Subcutaneous abdominal adipose tissue (tissue), 5 donors: ENCODE data around the gene KDM2A.
"Not testable (repeated sequence)": the region's sequence is repeated elsewhere in the genome, so short reads cannot be mapped to it uniquely, and the experiment has no call there.

Experiments used
- H3K27ac ChIP-seq: one replicate; pipeline ENCODE4 v1.7.0; 2013; ENCODE audit warnings: low read depth, mild to moderate bottlenecking, inconsistent platforms, low read length, moderate library complexity
- H3K27me3 ChIP-seq, 5 donors: one replicate each; pipeline ENCODE4 v1.7.0; 2013; ENCODE audit warnings: low read length in 5 of 5, inconsistent platforms in 1 of 5; ENCODE audit not compliant: control insufficient read depth in 5 of 5, insufficient read depth in 4 of 5
- H3K36me3 ChIP-seq, 5 donors: one replicate each; pipeline ENCODE4 v1.7.0; 2013; ENCODE audit warnings: low read length in 5 of 5; ENCODE audit not compliant: control insufficient read depth in 5 of 5, insufficient read depth in 5 of 5
- H3K4me1 ChIP-seq, 5 donors: one replicate each; pipeline ENCODE4 v1.7.0; 2013; ENCODE audit warnings: low read length in 5 of 5, mild to moderate bottlenecking in 3 of 5, moderate library complexity in 1 of 5; ENCODE audit not compliant: control insufficient read depth in 5 of 5, insufficient read depth in 5 of 5
- H3K4me3 ChIP-seq, 5 donors: one replicate each; pipeline ENCODE4 v1.7.0; 2013; ENCODE audit warnings: low read length in 5 of 5, low read depth in 1 of 5
- H3K9ac ChIP-seq, 5 donors: one replicate each; pipeline ENCODE4 v1.7.0; 2013; ENCODE audit warnings: low read length in 5 of 5, mild to moderate bottlenecking in 4 of 5, moderate library complexity in 3 of 5
- H3K9me3 ChIP-seq, 5 donors: one replicate each; pipeline ENCODE4 v1.7.0; 2013; ENCODE audit warnings: low read length in 5 of 5; ENCODE audit not compliant: control insufficient read depth in 5 of 5
- donor health status: healthy.
- donor health status: healthy.
- donor health status: healthy.
- donor health status: healthy.
- donor health status: healthy.

Gene KDM2A

GRCh38 chr11:67130861-67131260, 11.8 kb downstream of the KDM2A start:
- not testable (repeated sequence) for H3K9me3 ChIP-seq, H3K4me1 ChIP-seq, H3K9ac ChIP-seq, H3K27me3 ChIP-seq, H3K4me3 ChIP-seq, H3K27ac ChIP-seq
- H3K36me3 ChIP-seq = peaks cover 19 to 59% (median 43%) of the 10 kb centered on the region in 5 donors

DNA sequence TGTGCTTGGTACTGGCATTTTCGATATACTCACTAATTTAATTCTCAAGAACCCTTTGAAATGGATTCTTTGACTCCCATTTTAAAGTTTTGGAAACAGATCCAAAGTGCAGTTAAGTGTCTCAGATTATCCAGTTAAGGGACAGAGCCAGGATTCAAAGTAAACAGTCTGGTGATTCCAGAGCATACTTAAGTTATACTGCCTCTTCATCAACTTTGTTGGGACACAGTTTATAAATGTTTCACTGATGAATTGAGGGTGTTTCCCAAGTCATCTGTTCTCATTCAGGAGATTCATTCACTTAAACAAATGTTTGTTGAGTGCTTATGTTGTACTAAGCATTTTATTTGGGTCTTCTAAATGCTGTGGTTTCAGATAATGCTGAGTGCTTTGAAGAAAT, 17.1 kb downstream of the KDM2A start:
- Histone ChIP-seq H3K4me3 (no peak overlapping the region), H3K9me3 (no peaks in the 10 kb centered on the region), H3K36me3 (peaks cover 37 to 74% (median 55%) of the 10 kb centered on the region in 5 donors), H3K27ac (no peak overlapping the region), H3K4me1 (peaks cover 0 to 6% (median 0%) of the 10 kb centered on the region in 5 donors), H3K27me3 (no peaks in the 10 kb centered on the region), H3K9ac (no peak overlapping the region)

DNA sequence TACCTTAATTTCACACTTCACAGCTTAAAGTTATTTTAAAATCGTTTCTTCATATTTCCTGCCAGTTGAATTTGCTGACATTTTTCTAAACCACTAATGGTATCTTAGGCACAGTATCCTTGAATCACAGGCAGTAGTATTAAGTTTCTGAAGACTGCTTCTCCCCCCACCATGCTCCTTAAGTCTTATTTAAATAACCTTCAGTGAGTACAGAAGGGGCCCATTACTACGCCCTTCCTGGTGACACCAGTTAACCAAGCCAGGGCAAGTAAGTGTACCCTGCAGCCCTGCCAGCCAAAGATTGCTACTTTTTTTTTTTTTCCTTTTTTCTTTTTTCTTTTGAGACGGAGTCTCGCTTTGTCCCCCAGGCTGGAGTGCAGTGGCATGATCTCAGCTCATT, 19.9 kb downstream of the KDM2A start:
- no peaks in the 10 kb centered on the region for H3K9me3 ChIP-seq
- H3K27me3 ChIP-seq = no peaks in the 10 kb centered on the region
- H3K27ac ChIP-seq = no peak overlapping the region
- H3K4me1 ChIP-seq = peaks cover 0 to 5% (median 0%) of the 10 kb centered on the region in 5 donors
- peaks cover 31 to 53% (median 48%) of the 10 kb centered on the region in 5 donors for H3K36me3 ChIP-seq
- no peak overlapping the region for H3K4me3 ChIP-seq
- H3K9ac ChIP-seq = no peak overlapping the region

- Histone ChIP-seq H3K36me3 (peaks cover 10 to 35% (median 26%) of the 10 kb centered on the region in 5 donors), H3K27me3 (no peaks in the 10 kb centered on the region), H3K4me3 (no peak overlapping the region), H3K27ac (no peak overlapping the region), H3K9me3 (no peaks in the 10 kb centered on the region), H3K9ac (no peak overlapping the region), H3K4me1 (peaks cover 0 to 3% (median 0%) of the 10 kb centered on the region in 5 donors)
These were observed 27.6 kb downstream of the KDM2A start for GRCh38 chr11:67146516-67147226.

GRCh38 chr11:67153971-67154370, 34.9 kb downstream of the KDM2A start:
- Histone ChIP-seq H3K4me3 (no peak overlapping the region), H3K27ac (no peak overlapping the region), H3K9ac (no peak overlapping the region), H3K36me3 (peaks cover 10 to 23% (median 16%) of the 10 kb centered on the region in 5 donors), H3K9me3 (no peaks in the 10 kb centered on the region), H3K4me1 (peaks cover 0 to 6% (median 0%) of the 10 kb centered on the region in 5 donors), H3K27me3 (no peaks in the 10 kb centered on the region)

DNA sequence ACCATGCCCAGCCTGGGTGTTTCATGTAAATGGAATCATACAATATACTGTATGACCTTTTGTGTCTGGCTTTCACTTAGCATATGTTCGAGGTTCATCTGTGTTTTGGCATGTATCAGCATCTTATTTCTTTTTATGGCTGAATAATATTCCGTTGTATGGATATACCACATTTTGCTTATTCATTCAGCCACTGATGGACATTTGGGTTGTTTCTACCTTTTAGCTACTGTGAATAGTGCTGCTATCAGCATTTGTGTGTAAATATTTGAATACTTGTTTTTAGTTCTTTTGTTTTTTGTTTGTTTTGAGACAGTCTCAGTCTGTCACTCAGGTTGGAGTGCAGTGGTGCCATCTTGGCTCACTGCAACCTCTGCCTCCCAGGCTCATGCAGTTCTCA, 35.7 kb downstream of the KDM2A start:
- Histone ChIP-seq H3K9ac (no peak overlapping the region), H3K27me3 (no peaks in the 10 kb centered on the region), H3K36me3 (peaks cover 8 to 22% (median 14%) of the 10 kb centered on the region in 5 donors)

DNA sequence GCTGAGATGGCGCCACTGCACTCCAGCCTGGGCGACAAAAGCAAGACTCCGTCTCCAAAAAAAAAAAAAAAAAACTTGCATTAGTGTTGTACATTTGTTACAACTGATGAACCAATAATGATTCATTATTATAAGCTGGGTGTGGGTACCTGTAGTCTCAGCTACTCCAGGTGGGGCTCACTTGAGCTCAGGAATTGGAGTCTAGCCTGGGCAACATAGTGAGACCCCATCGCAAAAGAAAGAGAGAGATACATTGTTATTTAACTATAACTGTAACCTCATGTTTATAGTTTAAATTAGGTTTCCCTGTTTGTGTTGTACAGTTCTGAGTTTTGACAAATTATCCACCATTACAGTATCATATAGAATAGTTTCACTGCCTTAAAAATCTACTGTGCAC, 38.6 kb downstream of the KDM2A start:
- H3K4me3 ChIP-seq = no peak overlapping the region
- H3K27ac ChIP-seq = no peak overlapping the region
- H3K9me3 ChIP-seq = no peaks in the 10 kb centered on the region
- H3K9ac ChIP-seq = no peak overlapping the region
- H3K4me1 ChIP-seq = peaks cover 0 to 20% (median 13%) of the 10 kb centered on the region in 5 donors
- no peaks in the 10 kb centered on the region for H3K27me3 ChIP-seq
- peaks cover 0 to 4% (median 0%) of the 10 kb centered on the region in 5 donors for H3K36me3 ChIP-seq

More for the DNA sequence above, 35.7 kb downstream of the KDM2A start:
- H3K9me3 ChIP-seq = no peaks in the 10 kb centered on the region
- H3K4me3 ChIP-seq = no peak overlapping the region
- peaks cover 0 to 6% (median under 1%) of the 10 kb centered on the region in 5 donors for H3K4me1 ChIP-seq
- H3K27ac ChIP-seq = no peak overlapping the region

GRCh38 chr11:67158221-67158620, 39.2 kb downstream of the KDM2A start:
- Histone ChIP-seq H3K9me3 (no peaks in the 10 kb centered on the region), H3K4me3 (no peak overlapping the region), H3K9ac (no peak overlapping the region), H3K27me3 (no peaks in the 10 kb centered on the region), H3K4me1 (peaks cover 0 to 25% (median 18%) of the 10 kb centered on the region in 5 donors), H3K36me3 (peaks cover 0 to 4% (median under 1%) of the 10 kb centered on the region in 5 donors), H3K27ac (no peak overlapping the region)

GRCh38 chr11:67160045-67160444, 41.0 kb downstream of the KDM2A start:
- H3K36me3 ChIP-seq = peaks cover 0 to 2% (median 0%) of the 10 kb centered on the region in 5 donors
- peaks cover 0 to 33% (median 19%) of the 10 kb centered on the region in 5 donors for H3K4me1 ChIP-seq
- no peak overlapping the region for H3K9ac ChIP-seq
- no peak overlapping the region for H3K27ac ChIP-seq
- no peaks in the 10 kb centered on the region for H3K9me3 ChIP-seq
- no peaks in the 10 kb centered on the region for H3K27me3 ChIP-seq
- H3K4me3 ChIP-seq = no peak overlapping the region

DNA sequence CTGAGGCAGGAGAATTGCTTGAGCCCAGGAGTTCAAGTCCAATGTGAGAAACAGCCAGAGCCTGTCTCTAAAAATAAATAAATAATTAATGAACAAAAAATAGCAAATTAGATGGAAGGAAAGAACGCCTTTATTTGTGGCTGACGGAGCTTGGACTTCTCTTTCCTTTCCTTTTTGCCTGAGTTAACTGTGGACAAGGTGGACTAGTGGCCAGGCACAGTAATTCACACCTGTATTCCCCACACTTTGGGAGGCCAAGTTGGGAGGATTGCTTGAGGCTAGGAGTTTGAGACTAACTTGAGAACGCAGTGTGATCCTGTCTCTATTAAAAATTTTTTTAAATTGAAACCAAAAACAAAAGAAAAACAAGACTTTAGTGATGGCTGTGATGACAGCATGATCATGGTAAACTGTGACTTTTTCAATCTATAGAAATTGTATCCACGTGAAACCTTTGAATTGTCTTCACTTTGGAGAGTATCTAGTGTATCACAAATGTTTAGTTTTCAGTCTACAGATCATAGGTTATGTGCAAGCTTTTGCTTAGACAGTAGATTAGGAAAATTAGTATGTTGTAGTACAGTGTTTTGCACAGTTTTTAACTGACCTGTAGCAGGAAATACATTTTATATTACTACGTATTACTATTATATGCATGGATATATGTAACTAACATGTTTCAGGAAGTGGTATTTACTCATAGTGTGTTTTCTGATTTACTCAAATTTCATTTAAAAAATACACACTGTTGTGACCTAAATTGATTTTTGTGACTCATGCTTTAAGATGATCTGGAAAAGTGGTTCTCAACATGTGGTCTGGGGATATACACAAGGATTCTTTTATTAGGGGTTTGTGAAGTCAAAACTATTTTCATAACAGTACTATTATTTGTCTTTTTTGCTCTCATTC, 42.1 kb downstream of the KDM2A start:
- H3K9ac ChIP-seq = no peak overlapping the region
- peaks cover 0 to 36% (median 21%) of the 10 kb centered on the region in 5 donors for H3K4me1 ChIP-seq
- no peaks in the 10 kb centered on the region for H3K9me3 ChIP-seq
- H3K27me3 ChIP-seq = no peaks in the 10 kb centered on the region
- no peak overlapping the region for H3K27ac ChIP-seq
- peaks cover 0 to 2% (median 0%) of the 10 kb centered on the region in 5 donors for H3K36me3 ChIP-seq
- H3K4me3 ChIP-seq = no peak overlapping the region
